Spleen (tissue), 7 donors: ENCODE results near the gene SMCHD1.
"Not testable (repeated sequence)": the region's sequence is repeated elsewhere in the genome, so short reads cannot be mapped to it uniquely, and the experiment has no call there.

Source experiments
- CTCF ChIP-seq, 11 experiments: fragments of 200-600 bp in 7 of 11; fragments of 450-650 bp in 4 of 11; sonication (generic) in 4 of 11; IDR thresholded peaks in 8 of 11; conservative IDR thresholded peaks in 3 of 11; 1 replicate in 7 of 11; 2 replicates in 4 of 11; pipeline versions ENCODE4 v1.4.0 to v1.8.0; 2016 to 2021; ENCODE audit warnings: antibody characterized with exemption in 11 of 11, inconsistent platforms in 4 of 11, mild to moderate bottlenecking in 1 of 11
- POLR2AphosphoS5 ChIP-seq, 3 donors: sonication (generic); formaldehyde crosslinking; IDR thresholded peaks; one replicate each; pipeline ENCODE4 v1.5.1; 2017; ENCODE audit warnings: antibody characterized with exemption in 3 of 3
- donor health status: DM: no; HTN: no; CAD: no; lungs with moderate emphysema.
- donor health status: DM: no; HTN: no; CAD: no.
- donor health status: DM: no; HTN: no; CAD: no.

- TF ChIP-seq POLR2AphosphoS5 (IDR thresholded peaks at IDR 0.05); CTCF (IDR thresholded peaks at IDR 0.05 in 8 of 11, conservative IDR thresholded peaks at IDR 0.05 in 3 of 11): not testable (repeated sequence)
Measured at GRCh38 chr18:2740082-2740481, 84.6 kb downstream of the SMCHD1 start.
